ENCODE results near the gene ZBTB21.

The ZBTB21 gene

DNA sequence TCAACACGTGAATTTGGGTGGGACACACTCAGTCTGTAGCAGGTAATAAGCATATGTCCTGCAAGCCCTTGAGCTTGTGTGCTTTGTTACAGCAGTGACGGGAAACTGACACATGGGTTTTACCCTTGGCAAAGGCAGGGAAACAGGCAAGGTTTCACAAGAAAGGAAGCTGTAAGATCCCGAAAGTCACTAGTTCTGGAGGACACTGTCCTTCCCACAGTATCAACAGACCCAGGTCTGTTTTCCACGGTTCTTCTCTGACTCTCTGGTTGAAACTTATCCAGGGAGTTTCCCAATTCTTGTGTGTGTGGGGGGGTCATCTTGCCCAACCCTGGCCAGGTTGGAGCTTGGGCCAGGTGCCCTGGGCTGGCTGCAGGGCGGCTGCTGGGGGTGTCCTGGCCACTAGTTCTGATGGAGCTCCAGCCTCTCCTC, 29.3 kb upstream of the ZBTB21 start:
- DNase-seq: no peak

DNA sequence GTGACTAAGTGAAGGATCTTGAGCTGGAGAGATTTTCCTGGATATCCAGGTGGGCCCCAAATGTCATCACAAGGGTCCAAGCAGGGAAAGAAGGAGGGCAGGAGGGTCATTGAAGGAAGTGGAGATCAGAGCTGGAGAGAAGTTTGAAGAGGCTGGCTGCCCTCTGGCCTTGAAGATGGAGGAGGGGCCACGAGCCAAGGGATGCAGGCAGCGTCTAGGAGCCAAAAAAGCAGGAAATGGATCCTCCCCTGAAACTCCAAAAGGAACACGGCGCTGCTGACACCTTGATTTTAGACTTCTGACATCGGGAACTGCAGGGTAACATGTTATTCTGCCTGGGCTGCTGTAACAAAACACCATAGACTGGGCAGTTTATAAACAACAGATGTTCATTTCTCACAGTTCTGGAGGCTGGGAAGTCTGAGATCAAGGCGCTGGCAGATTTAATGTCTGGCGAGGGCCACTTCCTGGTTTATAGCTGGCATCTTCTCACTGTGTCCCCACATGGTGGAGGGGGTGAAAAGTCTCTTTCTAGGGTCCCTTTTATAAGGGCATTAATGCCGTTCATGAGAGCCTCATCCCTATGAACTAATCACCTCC, 28.8 kb upstream of the ZBTB21 start:
- DNase-seq: no peak

DNA sequence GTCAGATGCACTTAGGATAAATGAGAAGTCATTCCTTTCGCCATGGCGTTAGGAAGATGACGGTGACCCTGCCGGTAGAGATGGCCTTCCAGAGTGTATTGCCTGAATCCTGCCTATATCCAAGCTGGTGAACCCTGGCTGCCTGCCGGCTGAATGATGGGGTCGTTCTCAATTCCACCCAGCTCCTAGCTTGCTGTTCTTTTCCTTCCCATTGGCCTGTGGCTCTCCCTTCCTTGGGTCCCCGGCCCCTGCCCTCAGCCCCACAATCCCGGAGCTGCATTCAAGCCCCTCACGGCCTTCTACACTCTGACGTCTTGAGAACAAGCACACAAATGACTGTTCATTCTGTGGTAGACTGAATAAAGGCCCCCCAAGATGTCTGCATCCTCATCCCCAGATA, 28.2 kb upstream of the ZBTB21 start:
- no peak for DNase-seq

DNA sequence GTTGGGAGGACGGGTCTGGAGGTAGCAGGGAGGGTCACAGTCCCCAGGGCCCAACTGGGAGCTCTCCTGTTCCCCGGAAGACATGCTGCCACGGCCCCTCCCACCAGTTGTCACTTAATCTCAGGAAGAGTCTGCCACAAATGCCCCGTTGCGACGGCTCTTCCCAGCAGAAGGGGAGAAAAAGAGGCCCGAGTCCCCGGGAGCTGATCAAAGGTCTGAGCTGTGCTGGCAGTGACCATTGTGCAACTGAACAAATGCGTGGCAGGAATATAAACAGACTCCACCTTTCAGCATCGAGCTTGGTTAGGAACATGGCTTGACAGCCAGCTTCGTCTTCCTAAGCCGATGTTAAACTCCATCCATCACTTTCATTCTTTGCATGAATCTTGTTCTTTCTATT, 27.8 kb upstream of the ZBTB21 start:
- DNase-seq: no peak

DNA sequence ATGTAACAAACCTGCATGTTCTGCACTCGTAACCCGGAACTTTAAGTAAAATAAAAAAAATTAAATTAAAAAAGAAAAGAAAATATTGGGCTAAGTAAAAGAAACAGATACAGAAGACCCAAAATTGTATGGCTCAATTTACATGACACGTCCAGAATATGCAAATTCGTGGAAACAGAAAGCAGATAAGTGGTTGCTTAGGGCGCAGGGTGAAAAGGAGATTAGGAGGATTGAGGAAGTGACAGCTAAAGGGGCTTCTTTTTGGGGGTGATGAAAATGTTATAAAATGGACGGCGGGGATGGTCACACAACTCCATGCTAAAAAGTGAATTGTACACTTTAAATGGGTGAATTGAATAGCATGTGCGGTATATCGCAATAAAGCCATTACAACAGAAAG, 27.4 kb upstream of the ZBTB21 start:
- DNase-seq: no peak

DNA sequence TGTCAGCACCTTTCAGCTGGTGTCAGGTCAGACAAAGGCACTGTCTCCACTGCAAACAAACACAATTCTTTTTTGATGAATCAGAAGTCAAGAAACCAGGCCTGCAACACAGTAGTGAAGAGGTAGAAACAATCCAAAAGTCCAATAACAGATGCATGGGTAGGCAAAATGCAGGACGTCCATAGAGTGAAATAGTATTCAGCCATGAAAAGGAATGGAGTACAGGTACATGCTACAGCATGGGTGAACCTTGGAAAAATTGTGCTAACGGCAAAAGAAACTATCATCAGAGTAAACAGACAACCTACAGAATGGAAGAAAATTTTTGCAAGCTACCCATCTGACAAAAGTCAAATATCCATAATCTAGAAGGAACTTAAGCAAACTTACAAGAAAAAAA, 26.2 kb upstream of the ZBTB21 start:
- DNase-seq: no peak

DNA sequence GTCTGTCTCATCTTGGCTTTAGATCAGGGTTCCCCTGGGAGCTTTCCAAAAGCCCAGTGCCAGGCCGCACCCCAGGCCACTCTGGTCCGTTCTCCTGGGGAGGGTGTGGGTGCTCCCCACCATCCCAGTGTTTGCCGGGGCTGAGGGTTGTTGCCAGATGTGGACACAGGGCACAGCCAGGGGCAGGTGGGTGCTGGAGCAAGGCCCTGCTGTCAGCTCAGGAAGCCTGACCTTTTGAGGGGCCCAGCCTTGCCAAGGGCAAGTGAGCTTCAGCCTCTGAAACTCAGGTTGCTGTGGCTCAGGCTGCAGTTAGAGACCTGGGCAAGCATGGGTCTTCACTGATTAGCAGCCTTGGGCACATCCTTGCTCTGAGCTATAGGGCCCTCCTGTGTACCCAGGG, 22.8 kb upstream of the ZBTB21 start:
- no peak for DNase-seq

DNA sequence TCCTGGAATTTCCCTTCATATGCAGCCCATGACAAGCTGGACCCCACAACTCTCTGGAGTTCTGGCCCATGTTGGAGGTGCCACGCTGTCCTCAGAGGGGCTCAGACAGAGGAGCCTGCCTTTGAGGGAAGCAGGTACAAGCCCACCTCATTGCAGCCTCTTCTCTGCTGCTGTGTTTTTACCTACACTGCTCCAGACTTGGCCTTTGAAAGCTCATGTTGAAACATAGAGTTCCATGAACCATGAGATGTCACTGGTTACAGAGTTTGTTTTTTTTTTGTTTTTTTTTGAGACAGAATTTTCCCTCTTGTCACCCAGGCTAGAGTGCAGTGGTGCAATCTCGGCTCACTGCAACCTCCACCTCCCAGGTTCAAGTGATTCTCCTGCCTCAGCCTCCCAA, 22.1 kb upstream of the ZBTB21 start:
- no peak for DNase-seq

DNA sequence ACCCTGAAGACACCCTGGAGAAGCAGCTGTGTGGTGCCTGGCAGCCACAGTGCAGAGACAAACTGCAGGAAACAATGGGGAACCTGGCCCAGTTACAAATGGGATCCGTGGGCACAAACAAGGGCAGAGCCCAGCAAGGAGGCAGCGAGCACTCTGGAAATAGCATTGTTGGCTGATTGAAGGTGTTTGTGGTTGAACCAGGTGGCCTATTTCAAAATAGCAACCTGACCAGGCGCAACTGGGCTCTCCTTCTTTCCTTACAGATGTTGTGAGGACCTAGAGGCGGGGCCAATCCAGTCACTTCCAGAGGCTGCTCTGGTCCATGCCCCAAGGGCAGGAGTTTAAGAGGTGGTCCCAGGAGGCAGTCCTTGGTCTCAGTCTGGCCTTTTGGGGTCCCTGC, 21.7 kb upstream of the ZBTB21 start:
- no peak for DNase-seq

DNA sequence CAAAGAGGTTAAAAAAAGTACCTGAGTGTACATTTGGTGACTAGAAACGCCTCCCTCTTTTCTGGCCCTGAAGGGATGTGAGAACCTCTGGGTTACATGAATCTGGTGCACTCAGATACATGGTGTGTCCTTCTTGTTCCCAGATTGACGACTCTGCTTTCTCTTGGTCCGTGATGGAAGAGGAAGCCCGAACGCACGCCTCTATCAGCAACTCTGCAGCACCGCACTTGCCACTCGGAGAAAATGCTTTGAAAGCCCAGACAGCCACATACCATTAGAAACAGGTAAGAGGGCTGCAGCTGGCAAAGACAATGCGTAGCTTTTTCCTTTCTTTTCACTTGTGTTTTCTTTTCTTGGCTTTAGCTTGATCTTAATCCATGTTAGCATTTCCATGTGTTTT, 21.1 kb upstream of the ZBTB21 start:
- no peak for DNase-seq

DNA sequence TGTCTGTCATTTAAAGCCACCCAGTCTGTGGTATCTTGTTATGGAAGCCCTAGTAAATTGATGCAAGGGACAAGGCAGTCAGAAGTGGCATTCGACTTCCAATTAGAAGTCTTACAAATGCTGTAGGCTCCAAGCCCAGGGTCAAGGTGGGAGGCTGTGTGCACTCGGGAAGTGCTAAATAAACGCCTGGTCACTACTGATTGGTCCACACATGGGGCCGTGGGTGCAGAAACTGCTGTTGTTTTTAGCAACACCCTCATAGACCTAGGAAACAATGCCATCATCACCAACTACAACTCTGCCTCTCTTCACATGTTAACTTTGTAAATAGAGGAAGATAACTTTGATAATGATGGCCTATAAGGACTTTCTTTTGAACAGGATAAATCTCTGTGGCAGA, 20.2 kb upstream of the ZBTB21 start:
- DNase-seq: no peak

DNA sequence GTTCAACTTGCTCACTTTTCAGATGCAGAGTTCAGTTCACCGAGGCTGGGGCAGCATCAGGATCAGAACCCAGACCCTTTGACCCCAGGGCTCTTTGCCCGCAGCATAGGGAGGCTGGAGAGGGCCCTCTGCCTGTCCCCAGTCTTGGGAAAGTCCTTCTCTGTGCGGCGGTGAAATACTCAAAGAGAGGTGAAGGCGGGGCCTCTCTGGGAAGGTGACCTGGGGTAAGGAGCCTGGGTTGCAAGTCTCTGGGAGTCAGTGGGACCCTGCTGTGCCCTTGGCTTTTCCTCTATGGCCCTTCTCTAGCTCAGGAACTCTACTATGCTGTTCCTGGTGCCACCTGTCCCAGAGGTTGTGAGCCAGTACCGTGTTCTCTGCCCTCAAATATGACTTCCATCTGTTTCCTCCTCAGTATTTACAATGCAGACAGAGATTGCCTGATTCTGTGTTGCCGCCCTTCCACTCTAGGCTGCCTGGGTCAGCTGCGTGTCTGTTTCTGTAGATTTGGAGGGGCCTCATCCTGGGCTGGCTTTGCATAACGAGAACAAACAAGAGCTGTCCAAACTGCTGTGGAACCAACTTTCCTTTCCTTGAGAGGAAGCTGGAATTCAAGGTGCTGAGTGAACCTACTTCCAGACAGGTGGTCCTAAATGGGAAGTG, 18.7 kb upstream of the ZBTB21 start:
- DNase-seq: no peak

DNA sequence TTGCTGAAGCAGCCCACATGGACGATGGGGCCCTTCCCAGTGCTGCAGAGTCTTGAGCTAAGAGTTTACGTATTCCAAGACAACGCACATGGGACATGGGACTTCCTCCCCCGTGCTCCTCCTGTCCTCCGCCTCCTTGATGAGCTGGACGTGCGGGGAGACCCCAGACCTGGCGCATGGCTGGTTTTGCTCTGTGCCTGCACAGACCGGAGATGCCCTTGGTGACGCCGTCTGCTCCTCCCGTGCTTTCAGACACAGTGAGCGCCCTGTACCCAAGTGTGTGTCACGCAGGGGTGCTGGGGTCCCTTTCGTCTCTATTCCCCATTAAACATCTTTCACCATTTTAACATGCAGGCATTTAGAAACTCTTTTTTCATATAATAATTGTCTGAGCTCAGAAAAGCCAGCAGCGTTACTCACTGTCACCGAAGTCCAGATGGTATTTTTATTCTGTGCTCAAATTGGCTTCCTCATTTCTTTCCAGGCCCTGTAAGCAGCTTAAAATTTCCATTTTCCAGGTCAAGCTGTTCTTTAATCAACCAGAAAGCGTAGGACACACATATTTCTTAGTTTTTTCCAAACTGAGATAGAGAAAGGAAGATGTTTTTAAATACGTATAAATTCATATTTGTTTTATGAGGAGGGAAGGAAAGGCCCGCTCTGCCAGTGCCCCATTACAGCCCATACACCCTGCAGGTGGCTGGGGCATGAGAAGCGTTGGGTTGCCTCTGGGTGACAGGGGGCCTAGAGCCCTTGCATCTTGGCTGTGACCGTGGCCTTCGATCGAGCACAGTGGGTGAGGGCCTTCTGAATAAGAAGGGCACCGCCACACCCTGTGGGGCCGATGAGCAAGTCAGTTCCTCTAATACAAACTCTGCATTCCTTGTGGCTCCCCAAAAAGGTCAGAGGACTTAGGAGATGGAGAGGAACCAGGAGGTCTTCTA, 17.9 kb upstream of the ZBTB21 start:
- no peak for DNase-seq

DNA sequence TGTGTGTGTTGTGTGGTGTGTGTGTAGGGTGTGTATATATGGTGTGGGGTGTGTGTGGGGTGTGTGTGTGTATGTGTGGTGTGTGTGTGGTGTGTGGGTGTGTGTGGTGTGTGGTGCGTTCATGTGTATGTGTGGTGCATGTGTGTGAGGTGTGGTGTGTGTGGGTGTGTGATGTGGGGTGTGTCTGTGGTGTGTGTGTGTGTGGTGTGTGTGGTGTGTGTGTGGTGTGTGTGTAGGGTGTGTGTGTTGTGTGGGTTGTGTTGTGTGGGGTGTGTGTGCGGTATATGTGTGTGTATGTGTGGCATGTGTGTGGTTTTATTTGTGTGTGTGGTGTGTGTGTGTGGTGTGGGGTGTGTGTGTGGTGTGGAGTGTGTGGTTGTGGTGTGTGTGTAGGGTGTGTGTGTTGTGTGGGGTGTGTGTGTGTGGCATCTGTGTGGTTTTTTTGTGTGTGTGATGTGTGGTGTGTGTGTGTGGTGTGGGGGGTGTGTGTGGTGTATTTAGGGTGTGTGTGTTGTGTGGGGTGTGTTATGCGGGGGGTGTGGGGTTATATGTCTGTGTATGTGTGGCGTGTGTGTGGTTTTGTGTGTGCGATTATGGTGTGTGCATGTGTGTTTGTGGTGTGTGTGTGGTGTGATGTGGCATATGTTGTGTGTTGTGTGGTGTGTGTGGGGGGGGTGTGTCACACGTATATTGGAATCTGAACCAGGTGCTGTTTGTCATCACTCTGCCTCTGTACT, 17.1 kb upstream of the ZBTB21 start:
- no peak for DNase-seq

DNA sequence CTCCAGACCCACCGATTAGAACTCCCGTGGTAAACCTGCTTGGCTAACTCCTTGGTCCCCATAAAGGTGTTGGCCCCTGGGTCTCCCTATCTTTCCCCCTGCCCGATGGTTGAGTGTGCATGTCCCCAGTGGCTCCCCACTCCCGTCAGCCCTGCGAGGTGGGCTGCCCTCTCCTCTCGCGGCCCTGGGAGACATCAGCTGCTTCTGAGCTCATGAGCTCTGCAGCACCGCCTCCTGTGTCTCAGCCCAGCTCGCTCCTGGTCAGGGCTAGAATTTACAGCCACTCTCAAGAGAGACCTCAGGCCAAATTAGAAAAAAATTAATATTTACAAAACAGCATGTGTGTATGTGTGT, 15.9 kb upstream of the ZBTB21 start:
- no peak for DNase-seq

DNA sequence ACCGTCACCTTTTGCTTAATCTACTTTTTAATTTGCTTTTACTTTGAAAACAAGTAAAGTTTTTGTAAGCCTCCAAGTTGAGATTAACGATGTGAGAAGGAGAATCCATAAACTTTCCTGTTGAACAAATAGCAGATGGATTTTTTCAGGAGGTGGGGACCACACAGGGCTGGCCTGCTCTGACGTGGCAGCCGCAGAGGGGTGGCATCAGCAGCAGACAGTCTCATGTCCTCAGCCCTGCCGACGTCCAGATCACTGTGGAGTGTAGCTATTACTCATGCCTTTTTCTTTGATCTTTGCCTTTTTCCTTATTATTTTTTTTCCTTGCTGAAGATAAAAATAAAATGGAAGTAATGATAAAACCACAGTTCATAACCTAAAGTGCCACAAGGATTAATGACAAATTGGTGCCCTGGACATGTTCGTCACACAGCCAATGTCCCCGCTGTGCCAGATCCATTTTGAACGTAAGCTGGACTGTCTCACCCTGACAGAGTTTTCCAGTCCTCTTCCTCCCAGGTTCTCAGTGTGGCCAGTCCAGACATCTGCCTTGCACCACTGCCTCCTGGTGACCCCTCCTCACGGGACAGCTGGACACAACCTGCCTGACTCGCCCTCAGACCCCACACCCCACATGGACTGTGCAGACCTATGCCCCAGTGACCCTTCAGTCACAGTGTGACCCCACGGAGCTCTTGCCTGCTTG, 15.4 kb upstream of the ZBTB21 start:
- DNase-seq: no peak

DNA sequence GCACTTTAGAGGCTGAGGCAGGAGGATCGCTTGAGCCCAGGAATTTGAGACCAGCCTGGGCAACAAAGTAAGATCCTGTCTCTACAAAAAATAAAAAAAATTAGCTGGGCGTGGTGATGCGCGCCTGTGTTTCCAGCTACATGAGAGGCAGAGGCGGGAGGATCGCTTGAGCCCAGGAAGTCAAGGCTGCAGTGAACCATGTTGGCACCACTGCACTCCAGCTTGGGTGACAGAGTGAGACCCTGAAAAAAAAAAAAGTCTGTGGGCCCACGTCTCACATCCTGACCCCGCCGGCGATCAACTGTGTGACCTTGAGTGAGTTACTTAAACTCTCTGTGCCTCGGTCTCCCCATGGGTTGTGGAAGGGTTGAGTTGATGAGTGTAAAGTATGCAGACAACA, 12.7 kb upstream of the ZBTB21 start:
- DNase-seq: no peak

DNA sequence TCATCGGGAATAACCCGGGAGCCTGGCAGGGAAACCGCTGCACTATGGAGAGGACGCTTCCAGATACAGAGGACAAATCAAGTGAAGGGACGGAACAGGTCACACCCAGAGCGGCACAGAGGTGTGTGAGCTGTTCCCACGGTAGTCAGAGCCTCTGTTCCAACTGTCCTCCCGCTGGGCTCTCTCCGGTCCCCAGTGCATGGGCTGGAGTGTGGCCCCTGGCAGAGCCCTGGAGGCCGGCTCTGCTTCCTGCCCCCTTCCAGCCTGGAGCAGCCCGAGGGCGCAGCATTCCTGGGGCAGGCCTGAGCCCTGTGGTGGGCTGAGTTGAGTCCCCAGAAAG, 11.9 kb upstream of the ZBTB21 start:
- DNase-seq: no peak

DNA sequence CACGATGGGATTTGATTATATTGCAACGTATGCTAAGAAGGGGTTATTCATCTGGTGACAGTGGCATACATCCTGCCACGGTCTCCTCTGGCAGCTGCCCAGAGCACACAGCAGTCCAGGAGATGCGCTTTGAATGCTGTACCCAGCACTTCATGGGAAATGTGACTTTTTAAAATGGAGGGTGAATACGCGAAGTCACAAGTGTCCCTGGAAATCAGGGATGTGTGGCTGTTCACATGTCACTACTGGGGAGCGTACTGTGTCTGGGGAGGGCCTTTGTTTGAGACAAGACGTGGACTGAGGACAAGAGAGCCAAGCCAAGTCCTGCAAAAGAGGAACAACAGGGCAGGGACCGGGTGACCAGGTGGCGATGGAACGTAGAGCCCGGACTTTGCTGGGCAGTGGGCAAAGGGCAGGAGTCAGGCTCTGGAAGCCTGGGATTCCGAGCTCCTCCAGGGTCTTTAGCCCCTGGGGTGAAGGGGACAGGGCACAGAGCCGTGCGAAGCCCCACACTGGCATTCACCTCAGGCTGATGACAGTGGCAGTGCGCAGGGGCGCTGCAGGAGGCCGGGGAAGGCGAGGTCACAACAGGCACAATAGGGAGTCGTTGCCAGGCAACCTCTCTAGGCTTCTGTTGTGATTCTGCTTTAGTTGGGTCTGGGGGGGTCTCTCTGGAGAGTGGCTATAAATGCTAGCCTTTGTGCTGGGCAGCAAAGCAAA, 11.4 kb upstream of the ZBTB21 start:
- no peak for DNase-seq

DNA sequence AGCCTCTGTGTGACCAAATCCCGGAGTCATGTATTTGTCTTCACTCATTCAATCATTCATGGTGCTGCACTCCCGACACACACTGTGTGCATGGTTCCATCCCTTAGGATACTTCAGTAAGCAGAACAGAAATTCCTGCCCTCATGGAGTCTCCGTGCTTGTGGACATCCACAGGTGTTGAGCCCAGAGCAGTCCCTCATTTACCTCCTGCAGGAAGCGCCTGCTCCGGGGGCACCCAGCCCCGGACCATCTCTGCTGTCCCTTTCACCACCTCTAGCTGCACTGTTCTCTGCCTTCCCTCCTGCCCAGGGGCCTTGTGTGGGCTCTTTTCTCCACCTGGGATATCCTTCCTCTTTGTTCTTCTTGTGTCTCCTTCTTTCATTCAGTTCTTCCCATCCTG, 9.5 kb upstream of the ZBTB21 start:
- no peak for DNase-seq

DNA sequence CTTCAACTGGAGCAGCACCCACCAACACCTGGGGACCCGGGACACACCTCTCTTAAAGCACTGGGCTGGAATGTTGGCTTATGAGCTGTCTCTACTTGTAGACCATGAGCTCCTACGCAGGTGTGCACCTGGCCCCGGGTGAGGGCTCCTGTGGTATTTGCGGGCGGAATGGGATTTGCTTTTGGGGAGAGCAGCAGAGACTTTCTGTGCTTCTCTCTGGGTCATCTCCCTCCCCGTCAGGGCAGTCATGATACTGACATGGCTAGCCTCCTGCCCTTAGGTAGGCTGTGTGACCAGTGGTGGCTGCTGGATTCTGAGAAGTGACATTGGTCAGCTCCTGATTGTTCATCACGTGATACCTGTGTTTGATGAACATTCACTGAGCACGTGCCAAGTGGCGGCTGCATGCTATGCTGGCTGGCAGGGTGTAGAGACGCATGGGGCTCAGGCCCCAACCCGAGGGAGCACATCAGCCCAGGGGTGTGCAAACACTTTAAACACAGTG, 9.0 kb upstream of the ZBTB21 start:
- DNase-seq: no peak

DNA sequence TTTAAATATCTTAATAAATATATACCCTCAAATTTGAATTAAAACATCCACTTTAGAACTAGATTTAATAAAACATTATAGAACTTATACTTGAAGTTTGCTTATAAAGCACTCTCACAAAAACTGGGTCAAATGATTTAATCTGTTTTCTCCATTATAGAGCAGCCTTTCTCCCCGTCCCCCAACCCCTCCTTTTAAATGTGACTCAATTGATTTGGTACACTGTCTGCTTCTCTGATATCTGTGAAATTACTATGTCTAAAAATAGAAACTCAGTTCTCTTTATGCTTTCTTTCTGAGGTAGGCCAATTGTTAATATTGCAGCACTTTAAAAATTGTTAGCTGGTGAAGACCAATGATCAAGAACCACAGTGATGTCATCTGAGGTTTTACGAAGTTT, 6.9 kb upstream of the ZBTB21 start:
- DNase-seq: no peak

Data from CD4-positive, alpha-beta T cell treated with Interleukin-1 beta for 1 hour (primary cell).